Ureter (tissue), 1 donor: ENCODE measurements around the gene MRPS35. TPM values are rescaled to one million over a fixed set of nuclear protein-coding genes. Genes with fewer than 3 reads are reported as not detected.
"Not testable (repeated sequence)": the region's sequence is repeated elsewhere in the genome, so short reads cannot be mapped to it uniquely, and the experiment has no call there.

Experiments used
- DNase-seq: peaks from one replicate; pipeline ENCODE4 v3.0.0-alpha.2; 2020; ENCODE audit warnings: low spot score
- total RNA-seq: library from RNA; stranded (reverse); gene quantifications from one replicate; pipeline ENCODE4 v1.2.4, GENCODE V29; 2023
- donor health status: DM: yes; HTN: yes; CAD: no.

MRPS35 gene
- total RNA-seq, 1 donor from 2014 or later: 52.0 TPM

DNA sequence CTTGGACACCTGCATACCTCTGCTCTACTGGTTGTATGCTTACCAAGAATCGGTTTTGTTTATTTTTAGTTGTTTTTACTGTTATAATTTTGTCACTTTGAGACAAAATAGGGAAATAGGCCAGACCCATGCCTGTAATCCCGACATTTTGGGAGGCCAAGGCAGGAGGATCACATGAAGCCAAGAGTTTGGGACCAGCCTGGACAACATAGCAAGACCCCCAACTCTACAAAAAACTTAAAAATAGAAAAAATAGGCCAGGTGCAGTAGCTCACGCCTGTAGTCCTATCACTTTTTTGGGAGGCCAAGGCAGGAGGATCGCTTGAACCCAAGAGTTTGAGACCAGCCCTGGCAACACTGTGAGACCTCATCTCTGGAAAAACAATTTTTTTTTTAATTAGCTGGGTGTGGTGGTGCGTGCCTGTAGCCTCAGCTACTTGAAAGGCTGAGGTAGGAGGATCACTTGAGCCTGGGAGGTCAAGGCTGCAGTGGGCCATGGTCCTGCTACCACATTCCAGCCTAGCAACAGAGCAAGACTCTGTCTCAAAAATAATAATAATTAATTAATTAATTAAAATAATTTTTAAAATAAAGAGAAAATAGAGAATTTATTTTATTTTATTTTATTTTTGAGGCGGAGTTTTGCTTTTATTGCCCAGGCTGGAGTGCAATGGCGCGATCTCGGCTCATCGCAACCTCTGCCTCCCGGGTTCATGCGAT, 1.3 kb upstream of the MRPS35 start:
- no peak for DNase-seq

DNA sequence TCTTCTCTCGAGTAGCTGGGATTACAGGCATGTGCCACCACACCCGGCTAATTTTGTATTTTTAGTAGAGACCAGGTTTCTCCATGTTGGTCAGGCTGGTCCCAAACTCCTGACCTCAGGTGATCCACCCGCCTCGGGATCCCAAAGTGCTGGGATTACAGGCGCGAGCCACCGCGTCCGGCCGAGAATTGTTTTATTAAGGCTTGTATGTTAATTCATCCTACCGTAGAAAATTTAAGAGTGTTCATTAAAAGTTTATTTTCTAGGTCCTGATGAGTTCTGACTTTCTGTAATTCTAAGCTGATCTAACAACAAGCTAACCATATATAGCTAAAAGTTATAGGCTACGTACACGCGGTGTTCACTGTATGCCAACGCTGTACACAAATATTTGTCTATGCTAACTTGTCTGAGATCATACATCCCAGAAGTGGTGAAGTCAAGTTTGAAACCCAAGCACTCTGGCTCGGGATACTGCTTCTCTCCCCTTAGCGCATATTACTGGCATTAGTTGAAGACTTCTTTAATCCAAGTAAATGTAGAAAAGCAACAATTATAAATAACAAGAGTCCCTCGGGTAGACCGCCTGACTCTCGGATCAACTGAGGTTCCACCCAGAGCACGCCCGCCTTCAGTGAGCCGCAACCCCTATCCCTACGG, 570 bp upstream of the MRPS35 start:
- no peak for DNase-seq

DNA sequence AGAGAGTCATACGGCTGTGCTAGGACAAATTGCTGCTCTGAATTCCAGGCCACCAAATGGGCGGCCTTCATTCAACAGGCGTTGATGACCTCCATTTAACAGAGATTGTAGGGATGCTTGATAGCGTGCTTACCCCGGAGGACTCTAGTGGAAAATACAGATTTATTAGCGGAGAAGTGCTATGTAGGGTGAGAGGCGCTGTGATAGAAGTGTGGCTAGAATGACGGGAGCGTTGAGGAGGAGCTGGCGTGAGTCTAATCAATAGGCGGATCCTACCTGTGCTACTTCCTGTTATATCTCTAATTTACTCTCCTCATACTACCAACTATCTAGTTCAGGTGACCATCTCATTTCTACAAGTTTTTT, 668 bp downstream of the MRPS35 start:
- DNase-seq: no peak

DNA sequence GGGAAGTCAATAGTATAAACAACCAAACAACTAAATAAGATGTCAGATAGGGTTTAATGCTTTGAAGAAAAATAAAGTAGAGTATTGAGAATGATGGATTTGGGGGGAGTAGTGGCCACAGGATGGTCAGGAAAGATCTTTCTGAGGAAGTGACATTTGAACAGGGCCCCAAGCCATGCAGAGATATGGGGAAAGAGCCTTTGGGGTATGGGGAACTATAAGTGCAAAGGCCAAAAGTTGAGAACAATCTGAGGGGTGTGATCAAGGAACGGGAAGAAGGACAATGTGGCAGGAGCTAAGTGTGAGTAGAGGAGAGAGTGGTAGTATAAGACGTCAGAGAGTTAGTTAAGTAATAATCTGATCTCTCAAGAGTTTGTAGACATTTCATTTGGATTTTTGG, 1.3 kb downstream of the MRPS35 start:
- no peak for DNase-seq

DNA sequence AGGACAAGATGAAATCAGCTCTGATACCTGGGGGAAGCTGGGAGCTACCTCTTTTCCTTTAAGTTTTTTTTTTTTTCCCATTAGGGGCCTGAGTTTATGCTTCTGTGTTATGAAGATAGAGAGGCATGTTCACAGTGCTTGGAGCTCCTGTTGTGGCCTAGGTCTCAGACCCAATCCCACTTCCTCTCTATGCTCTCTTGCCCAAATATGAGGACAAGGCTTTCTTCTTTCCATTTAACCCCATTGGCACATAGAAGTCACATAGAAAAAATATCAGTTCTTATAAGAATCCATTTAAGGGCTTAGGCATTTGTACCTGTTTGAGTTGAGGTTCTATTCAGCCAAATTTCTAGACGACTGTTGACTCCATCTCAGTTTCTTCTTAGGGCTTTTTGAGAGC, 12.6 kb downstream of the MRPS35 start:
- no peak for DNase-seq

DNA sequence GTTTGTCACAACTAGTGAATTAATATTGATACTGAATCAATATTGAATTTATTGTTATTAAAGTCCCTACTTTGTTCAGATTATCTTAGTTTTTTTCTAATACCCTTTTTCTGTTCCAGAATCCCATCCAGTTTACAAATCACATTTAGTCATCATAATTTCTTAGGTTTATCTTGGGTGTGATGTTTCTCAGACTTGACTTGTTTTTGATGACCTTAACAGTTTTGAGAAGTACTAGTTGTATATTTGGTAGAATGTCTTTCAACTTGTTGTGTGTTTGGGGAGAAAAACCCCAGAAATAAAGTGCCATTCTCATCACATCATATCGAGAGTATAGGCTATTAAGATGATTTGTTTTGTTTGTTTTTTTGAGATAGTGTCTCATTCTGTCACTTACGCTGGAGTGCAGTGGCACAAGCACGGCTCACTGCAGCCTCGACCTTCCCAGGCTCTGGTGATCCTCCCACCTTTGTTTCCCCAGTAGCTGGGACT, 19.5 kb downstream of the MRPS35 start:
- DNase-seq: no peak

DNA sequence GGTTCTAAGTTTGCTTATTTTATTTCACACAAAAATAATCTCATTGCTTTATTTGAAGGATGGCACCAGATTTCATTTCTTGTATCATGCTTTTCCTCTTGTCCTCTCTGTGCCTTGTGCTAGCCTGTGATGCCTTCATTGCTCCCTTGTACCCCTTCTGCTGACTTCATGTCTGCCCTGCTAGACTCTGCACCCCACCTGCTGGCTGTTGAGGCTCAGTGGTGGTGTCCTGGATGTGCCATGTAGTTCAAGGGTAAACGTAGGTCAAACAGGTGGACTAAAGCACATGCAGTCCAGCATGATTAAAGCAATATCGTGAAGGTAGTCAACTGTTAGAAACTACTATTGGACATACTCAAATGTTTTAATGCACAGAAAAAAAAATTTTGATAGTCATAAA, 21.6 kb downstream of the MRPS35 start:
- no peak for DNase-seq

DNA sequence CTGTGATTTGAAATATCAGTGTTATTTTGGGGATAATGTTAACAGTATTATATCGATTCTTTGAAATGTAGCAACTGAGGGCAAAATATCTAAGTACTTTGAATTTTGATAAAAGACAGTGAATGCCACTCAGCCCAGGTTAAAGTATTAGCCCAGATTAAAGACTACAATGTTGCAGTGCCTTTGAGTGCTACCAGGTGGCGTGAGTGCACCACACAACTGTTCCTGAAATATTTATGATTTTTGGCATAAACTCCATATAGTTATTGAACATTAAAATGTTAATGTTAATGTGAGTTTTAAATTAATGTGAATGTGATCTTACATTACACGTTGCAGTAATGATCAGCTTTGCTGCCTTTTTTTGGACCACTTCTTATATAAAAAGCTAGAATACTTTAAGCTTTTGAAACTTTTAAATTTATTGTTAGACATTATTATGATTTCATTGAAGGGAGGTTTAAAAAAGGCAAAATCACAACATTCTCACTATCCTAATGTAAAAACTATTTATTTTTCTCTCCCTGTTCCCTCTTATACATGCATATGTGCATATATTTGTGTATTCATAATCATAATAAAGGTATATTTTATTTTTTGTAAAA, 22.5 kb downstream of the MRPS35 start:
- no peak for DNase-seq

DNA sequence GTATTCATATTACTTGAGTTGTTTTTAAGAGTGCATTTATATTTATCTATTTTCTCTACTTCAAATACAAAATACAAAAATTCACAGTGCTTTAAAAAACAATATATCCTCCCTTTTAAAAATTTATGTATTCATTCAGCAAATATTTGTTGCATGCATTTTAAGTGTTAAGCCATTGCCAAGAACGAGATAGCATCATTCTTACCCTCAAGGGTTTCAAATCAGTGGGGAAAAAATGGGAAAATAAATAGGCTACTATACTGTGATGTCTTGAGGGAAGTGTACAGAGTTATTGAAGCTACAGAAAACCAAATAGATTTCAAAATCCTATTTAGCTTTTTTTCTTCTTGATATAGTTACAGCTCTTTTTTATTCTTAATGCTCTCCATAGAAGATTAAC, 23.2 kb downstream of the MRPS35 start:
- no peak for DNase-seq

DNA sequence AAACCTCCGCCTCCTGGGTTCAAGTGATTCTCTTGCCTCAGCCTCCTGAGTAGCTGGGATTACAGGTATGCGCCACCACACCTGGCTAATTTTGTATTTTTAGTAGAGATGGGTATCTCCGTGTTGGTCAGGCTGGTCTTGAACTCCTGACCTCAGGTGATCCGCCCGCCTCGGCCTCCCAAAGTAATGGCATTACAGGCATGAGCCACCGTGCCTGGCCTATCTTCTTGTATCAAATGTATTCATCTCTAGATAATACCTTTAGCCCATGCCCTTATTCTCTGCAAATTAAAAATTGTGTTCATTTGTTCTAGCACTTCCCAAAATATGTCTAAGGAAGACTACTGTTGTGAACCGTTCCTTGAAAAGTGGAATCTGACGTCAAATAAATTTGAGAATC, 23.7 kb downstream of the MRPS35 start:
- DNase-seq: not testable (repeated sequence)

DNA sequence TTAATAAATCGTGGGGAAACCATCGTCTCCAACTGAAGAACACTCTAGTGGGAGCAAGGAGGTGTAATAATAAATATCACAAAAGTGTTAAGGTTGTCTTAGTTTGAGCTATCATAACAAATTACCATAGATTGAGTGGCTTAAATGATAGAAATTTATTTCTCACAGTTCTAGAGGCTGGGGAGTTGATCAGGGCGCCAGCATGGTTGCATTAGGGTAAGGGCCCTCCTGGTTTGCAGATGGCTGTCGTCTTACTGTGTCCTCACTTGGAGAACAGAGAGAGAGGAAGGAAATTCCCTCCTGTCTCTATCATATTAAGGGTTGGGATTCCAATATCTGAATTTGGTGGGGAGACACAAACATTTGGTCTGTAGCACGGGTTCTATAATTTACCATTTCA, 33.0 kb downstream of the MRPS35 start:
- no peak for DNase-seq

DNA sequence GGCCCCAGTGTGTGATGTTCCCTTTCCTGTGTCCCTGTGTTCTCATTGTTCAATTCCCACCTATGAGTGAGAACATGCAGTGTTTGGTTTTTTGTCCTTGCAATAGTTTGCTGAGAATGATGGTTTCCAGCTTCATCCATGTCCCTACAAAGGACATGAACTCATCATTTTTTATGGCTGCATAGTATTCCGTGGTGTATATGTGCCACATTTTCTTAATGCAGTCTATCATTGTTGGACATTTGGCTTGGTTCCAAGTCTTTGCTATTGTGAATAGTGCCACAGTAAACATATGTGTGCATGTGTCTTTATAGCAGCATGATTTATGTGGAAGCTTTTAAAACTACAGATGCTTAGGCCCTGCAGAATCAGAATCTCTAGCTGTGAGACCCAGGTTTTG, 35.1 kb downstream of the MRPS35 start:
- not testable (repeated sequence) for DNase-seq

DNA sequence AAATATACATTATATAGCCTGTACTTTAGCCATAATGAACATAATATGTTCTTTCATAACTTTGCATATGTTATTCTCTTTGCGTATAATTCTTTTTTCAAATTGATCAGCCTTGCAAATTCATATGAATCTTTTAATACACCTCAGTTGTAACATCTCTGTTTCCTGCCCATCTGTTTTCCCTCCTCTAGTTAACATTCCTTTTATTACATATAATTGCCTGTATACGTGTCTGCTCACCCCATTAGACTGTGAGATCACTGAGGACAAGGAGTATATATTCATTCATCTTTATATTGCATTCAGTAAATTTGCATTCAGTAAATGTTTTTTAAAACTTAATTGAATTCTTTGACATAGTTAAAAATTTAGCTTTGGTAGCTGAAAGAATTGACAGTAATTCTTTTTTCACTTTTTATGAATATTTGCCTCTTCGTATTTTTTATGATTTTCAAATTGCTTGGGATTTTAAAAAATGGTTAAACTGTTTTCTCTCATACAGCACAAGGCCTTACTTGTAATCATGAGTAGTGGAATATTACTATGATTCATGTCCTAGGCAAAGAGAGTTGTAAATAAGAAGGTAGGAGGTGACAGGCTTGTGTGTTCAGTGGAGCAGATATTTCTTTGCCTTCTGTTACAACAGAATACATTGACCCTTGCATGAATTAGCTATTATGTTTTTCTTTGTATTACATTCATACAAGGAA, 36.6 kb downstream of the MRPS35 start:
- DNase-seq: no peak

DNA sequence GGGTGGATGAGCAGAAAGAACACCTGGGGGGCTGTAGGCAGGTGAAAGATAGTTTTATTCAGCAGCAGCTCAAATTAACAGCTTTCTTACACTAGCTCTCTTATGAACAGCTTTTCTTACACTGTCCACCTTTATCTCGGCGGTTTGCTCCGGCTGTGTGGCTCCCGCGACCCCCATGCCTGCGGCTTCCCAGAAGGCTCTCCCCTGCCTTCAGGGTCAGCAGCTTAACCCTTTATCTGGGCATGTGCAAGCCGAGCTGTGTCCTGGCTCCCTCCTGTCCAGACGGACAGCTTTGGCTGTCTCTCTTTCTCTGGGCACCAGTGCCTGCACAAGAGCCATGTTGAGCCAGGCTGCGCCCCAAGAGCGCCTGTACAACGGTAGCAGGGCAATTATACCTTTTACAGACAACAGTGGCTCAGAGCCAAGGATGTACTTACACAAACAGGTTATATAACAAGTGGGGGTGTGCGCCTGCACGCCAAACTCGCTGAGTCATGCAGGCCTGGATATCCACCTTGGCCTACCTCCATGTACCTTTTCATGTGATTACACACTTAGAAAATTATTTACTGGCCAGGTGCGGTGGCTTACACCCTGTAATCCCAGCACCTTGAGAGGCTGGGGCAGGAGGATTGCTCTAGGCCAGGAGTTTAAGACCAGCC, 40.9 kb downstream of the MRPS35 start:
- DNase-seq: no peak

DNA sequence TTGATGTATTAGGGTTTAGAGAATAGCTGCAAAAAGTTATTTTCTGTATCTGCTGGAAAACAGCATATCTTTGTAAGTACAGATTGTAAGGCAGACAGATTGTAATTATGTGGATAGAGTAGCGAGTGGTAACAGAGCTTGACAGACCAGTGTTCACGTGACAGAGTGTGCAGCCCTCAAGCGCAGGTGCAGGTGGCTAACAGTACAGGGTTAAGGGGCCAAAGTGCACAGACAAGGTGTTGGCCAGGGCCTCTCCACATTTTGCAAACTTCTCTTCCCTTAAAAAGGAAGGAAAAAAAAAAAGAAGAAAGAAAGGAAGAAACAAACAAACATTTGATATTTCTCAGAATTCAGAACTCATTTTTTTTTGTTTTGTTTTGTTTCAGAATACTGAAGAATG, 44.2 kb downstream of the MRPS35 start:
- no peak for DNase-seq

DNA sequence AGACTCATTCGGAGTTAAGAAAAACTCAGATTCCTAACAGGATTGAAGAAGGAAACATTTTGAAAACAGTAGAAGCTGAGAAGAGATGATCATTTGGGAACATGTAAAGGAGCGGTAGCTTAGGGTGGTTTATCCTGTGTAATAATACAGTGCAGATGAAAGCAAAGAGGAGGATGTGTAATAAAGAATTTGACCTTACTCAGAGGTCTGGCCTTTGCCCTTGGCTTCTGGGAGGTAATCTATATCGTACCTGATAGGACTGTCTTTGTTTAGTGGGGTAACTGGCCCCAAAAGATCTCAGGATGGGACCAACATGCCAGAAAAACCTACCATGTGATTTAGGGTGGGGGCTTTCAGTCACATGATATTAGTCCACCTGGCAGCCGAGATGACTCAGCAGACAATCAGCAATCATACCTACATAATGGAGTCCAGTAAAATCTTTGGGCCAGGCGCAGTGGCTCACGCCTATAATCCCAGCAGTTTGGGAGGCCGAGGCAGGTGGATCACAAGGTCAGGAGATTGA, 46.1 kb downstream of the MRPS35 start:
- DNase-seq: no peak

DNA sequence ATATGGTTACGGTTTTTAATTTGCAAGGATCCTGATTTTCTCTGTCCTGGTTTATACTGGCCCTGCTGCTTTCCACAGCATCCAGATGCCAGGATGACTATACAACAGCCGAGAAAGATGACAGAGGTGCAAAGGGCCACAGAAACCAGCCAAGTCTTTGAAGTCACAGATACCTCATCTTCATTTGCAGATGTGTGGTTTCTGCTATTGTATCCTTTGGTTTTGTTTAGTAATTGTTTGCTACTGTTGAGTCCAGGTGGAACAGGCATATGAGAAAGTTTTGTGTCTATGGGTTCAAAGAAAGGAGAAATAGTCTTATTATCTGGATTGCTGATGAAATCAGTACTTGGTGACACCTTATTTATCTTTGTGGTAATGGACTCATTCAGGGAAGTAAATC, 52.1 kb downstream of the MRPS35 start:
- DNase-seq: no peak

DNA sequence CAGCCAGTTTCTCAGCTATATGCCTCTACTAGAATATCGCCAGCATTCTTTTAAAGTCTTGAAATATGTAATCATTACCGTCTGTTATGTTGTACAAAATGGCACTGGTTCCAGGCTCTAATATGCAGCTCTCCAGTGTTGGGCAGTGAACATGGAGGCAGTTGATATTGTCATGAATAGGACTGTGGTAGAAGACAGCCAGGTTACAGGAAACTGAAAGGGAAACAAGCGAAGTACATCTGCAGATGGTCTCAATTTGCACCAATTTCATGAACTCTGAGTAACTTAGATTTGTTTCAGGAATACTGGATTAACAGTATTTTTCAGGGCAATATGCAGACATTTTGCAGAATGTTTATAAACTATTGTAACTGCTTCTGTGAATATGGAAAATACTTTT, 56.0 kb downstream of the MRPS35 start:
- no peak for DNase-seq

DNA sequence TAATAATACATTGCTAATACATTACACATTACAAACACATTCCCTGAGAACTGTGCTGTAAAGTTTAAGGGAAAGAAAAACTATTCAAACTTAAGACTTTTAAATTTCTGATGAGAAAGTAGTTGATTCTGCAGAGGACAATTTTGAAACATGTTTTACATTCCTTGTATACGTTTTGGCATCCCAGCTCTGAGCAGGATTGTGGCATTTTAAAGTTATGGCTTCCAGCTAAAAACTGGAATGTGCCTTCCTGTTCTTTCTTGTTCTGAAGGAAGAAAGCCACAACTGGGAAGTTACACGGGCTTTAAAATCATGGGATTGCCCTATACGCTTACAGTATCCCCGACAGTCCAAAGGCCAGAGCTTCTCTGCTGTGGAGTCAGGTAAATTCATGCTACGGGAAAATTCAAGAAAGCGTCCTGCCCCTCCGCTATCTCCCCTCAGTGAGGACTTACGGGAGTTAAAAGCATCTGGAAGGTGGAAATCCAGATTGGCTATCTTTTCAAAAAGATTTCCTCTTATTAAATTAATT, 58.6 kb downstream of the MRPS35 start:
- DNase-seq: no peak

DNA sequence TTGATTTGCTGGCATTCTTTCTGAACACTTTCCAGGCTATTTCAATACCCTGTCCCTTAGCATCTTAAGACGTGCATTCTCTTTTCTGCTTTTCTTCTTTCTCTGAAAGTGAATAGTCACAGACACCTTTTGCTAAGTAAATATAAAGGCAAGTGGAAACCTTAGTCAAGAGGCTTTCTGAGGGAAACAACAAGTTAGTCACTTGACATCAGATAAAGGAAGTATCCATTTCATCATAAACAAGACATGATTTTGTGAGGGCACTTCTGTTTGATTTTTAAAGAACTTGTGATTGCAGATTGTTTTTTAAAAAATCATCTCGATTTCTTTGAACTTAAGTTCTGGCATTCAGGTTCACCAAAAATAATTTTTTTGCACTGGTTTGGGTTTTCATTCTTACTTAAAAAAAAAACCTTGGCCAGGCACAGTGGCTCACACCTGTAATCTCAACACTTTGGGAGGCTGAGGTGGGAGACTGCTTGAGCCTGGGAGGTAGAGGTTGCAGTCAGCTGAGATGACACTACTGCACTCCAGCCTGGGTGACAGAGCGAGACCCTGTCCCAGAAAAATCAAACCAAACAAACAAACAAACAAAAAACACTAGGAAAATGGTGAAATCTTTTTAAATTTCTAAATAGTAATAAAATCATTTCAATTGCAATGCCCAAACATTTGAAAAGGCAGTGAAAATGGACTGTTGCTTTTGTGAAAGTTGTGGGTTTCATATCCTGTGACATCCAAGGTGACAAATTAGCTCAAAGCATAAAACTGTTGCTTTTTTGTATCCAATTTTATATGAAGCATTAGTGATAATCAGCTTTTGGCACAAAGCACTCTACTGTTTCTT, 61.1 kb downstream of the MRPS35 start:
- no peak for DNase-seq
